Activated CD4-positive, alpha-beta T cell treated with anti-CD3 and anti-CD28 coated beads for 36 hours (primary cell): Measurements from ENCODE around the gene RPS10. TPM values are rescaled to one million over a fixed set of nuclear protein-coding genes. Genes with fewer than 3 reads are reported as not detected.

Source experiments
- ATAC-seq: fragments of 200-7000 bp; cut with Tn5 transposase; one replicate; pipeline ENCODE4 v1.10.0; 2021; ENCODE audit warnings: mild to moderate bottlenecking, moderate library complexity
- CTCF ChIA-PET: fragments of 350-600 bp; sonication (Branson Sonifier 250); formaldehyde crosslinking; loops from one replicate; lab custom pipeline; 2021; ENCODE audit warnings: antibody characterized with exemption; lab: Charles Lee
- POLR2A ChIA-PET: fragments of 350-600 bp; sonication (Branson Sonifier 250); formaldehyde crosslinking; loops from one replicate; lab custom pipeline; 2021; ENCODE audit warnings: antibody characterized with exemption, inconsistent platforms; lab: Charles Lee
- DNase-seq: peaks from one replicate; pipeline ENCODE4 v3.0.0-alpha.2; 2020
- H3K27ac Mint-ChIP-seq: one replicate; pipeline ENCODE4 v1.8.0; 2021; ENCODE audit warnings: mixed read lengths
- H3K27me3 Mint-ChIP-seq: one replicate; pipeline ENCODE4 v1.8.0; 2021; ENCODE audit warnings: mixed read lengths
- H3K36me3 Mint-ChIP-seq: one replicate; pipeline ENCODE4 v1.8.0; 2021; ENCODE audit warnings: low read depth, mixed read lengths
- H3K4me1 Mint-ChIP-seq: one replicate; pipeline ENCODE4 v1.8.0; 2021; ENCODE audit warnings: mixed read lengths
- H3K4me3 Mint-ChIP-seq: one replicate; pipeline ENCODE4 v1.8.0; 2021; ENCODE audit warnings: mild to moderate bottlenecking, moderate library complexity, mixed read lengths
- H3K9me3 Mint-ChIP-seq: one replicate; pipeline ENCODE4 v1.8.0; 2021; ENCODE audit warnings: low read depth, mixed read lengths
- intact Hi-C, 2 experiments: fragments of 100-400 bp; cut with DNase I in 1 of 2; cut with micrococcal nuclease in 1 of 2; formaldehyde crosslinking; loops; one replicate each; pipeline versions ENCODE4 v1.14.2 to v1.15.1; 2022 to 2024; cut with DNase I, micrococcal nuclease
- total RNA-seq, 2 experiments: library from RNA; stranded (reverse); gene quantifications; one replicate each; pipeline ENCODE4 v1.2.3, GENCODE V29; 2021

Gene RPS10
- total RNA-seq: 1,000 to 10,000 TPM; 2,447 to 2,541 TPM

- peak within 1 kb of the TSS; percentile 99 for H3K27ac Mint-ChIP-seq
- H3K9me3 Mint-ChIP-seq: no peaks in the 10 kb centered on the region
- peak within 1 kb of the TSS; percentile 97 for H3K4me3 Mint-ChIP-seq
- ATAC-seq (peak; percentile 95), DNase-seq (peak; percentile 95)
- intact Hi-C loops: loop anchor here (1.0 to 5.0 kb wide), 13 partner anchors 33 to 834 kb away; partner anchors contain the start of genes NUDT3 (in 2 of the 2), SMIM29 (in 2 of the 2), ANKS1A (in 1 of the 2) and HMGA1 (in 1 of the 2)
- H3K27me3 Mint-ChIP-seq: no peaks in the 10 kb centered on the region
- ChIA-PET CTCF (interaction anchor here (0.5 to 1.7 kb wide), 6 partner anchors 11 to 322 kb away, joined by 3 to 9 read pairs (median 3); no protein-coding TSS in a partner anchor), POLR2A (interaction anchor here (0.6 to 2.3 kb wide), 4 partner anchors 9 to 176 kb away, joined by 3 to 18 read pairs (median 4); partner anchors contain the start of gene SMIM29)
- H3K4me1 Mint-ChIP-seq: peaks cover 35% of the 10 kb centered on the region
- peaks cover 44% of the 10 kb centered on the region for H3K36me3 Mint-ChIP-seq
Measured at GRCh38 chr6:34425498-34426410, at the start of gene RPS10. TSS of gene RPS10 (minus strand) at chr6:34426069. CDS start at chr6:34425221, 848 bp downstream.

- POLR2A ChIA-PET: interaction anchor here (0.5 kb wide), 1 partner anchor 21 kb away, joined by 3 read pairs; no protein-coding TSS in a partner anchor
- Mint-ChIP-seq H3K9me3 (no peaks in the 10 kb centered on the region), H3K4me3 (no peak overlapping the region), H3K36me3 (no peaks in the 10 kb centered on the region), H3K27me3 (no peaks in the 10 kb centered on the region), H3K27ac (no peak overlapping the region), H3K4me1 (no peaks in the 10 kb centered on the region)
- CTCF ChIA-PET: interaction anchor here (0.6 to 2.6 kb wide), 4 partner anchors 12 to 394 kb away, joined by 3 to 12 read pairs (median 4); no protein-coding TSS in a partner anchor
- DNase-seq (no peak), ATAC-seq (no peak)
- intact Hi-C loops: no loop called here
Measured at GRCh38 chr6:34475238-34475682, 49.4 kb upstream of the RPS10 start.

GRCh38 chr6:34474754-34475153 lies 48.9 kb upstream of the RPS10 start:
- no peaks in the 10 kb centered on the region for H3K27me3 Mint-ChIP-seq
- H3K27ac Mint-ChIP-seq: no peak overlapping the region
- DNase-seq (no peak), ATAC-seq (no peak)
- H3K36me3 Mint-ChIP-seq: no peaks in the 10 kb centered on the region
- CTCF ChIA-PET: interaction anchor here (0.6 to 2.6 kb wide), 2 partner anchors 14 to 394 kb away, joined by 3 to 12 read pairs; no protein-coding TSS in a partner anchor
- POLR2A ChIA-PET: interaction anchor here (0.5 kb wide), 1 partner anchor 22 kb away, joined by 3 read pairs; no protein-coding TSS in a partner anchor
- intact Hi-C loops: no loop called here
- H3K4me3 Mint-ChIP-seq: no peak overlapping the region
- H3K9me3 Mint-ChIP-seq: no peaks in the 10 kb centered on the region
- H3K4me1 Mint-ChIP-seq: no peaks in the 10 kb centered on the region

- ChIA-PET CTCF (no interaction called here), POLR2A (no interaction called here)
- no peaks in the 10 kb centered on the region for H3K36me3 Mint-ChIP-seq
- no peak for ATAC-seq
- H3K4me3 Mint-ChIP-seq: no peak overlapping the region
- H3K9me3 Mint-ChIP-seq: no peaks in the 10 kb centered on the region
- H3K27me3 Mint-ChIP-seq: no peaks in the 10 kb centered on the region
- H3K4me1 Mint-ChIP-seq: no peaks in the 10 kb centered on the region
- intact Hi-C loops: no loop called here
- no peak for DNase-seq
- H3K27ac Mint-ChIP-seq: no peak overlapping the region
Measured at GRCh38 chr6:34473967-34474366, 48.1 kb upstream of the RPS10 start.

GRCh38 chr6:34472425-34472824 lies 46.6 kb upstream of the RPS10 start:
- no peaks in the 10 kb centered on the region for H3K4me1 Mint-ChIP-seq
- H3K27ac Mint-ChIP-seq: no peak overlapping the region
- H3K36me3 Mint-ChIP-seq: no peaks in the 10 kb centered on the region
- H3K9me3 Mint-ChIP-seq: no peaks in the 10 kb centered on the region
- ATAC-seq (no peak), DNase-seq (no peak)
- intact Hi-C loops: no loop called here
- POLR2A ChIA-PET: no interaction called here
- no peaks in the 10 kb centered on the region for H3K27me3 Mint-ChIP-seq
- no peak overlapping the region for H3K4me3 Mint-ChIP-seq
- CTCF ChIA-PET: interaction anchor here (1.5 kb wide), 1 partner anchor 12 kb away, joined by 5 read pairs; no protein-coding TSS in a partner anchor

- ATAC-seq (no peak), DNase-seq (no peak)
- ChIA-PET POLR2A (no interaction called here), CTCF (interaction anchor here (1.4 kb wide), 1 partner anchor 139 kb away, joined by 3 read pairs; no protein-coding TSS in a partner anchor)
- no peaks in the 10 kb centered on the region for H3K36me3 Mint-ChIP-seq
- no peak overlapping the region for H3K27ac Mint-ChIP-seq
- no peak overlapping the region for H3K4me3 Mint-ChIP-seq
- peaks cover 4% of the 10 kb centered on the region for H3K4me1 Mint-ChIP-seq
- intact Hi-C loops: no loop called here
- H3K9me3 Mint-ChIP-seq: no peaks in the 10 kb centered on the region
- H3K27me3 Mint-ChIP-seq: peaks cover 13% of the 10 kb centered on the region
Measured at GRCh38 chr6:34469499-34469898, 43.6 kb upstream of the RPS10 start.

GRCh38 chr6:34468378-34468892 lies 42.6 kb upstream of the RPS10 start:
- H3K27ac Mint-ChIP-seq: no peak overlapping the region
- H3K4me3 Mint-ChIP-seq: no peak overlapping the region
- DNase-seq: no peak
- no peaks in the 10 kb centered on the region for H3K9me3 Mint-ChIP-seq
- H3K4me1 Mint-ChIP-seq: peaks cover 4% of the 10 kb centered on the region
- H3K36me3 Mint-ChIP-seq: no peaks in the 10 kb centered on the region
- ChIA-PET POLR2A (no interaction called here), CTCF (interaction anchor here (0.5 to 1.1 kb wide), 3 partner anchors 14 to 54 kb away, joined by 3 to 4 read pairs (median 3); no protein-coding TSS in a partner anchor)
- no peak for ATAC-seq
- H3K27me3 Mint-ChIP-seq: peaks cover 13% of the 10 kb centered on the region
- intact Hi-C loops: no loop called here

- intact Hi-C loops: no loop called here
- Mint-ChIP-seq H3K27ac (no peak overlapping the region), H3K4me3 (no peak overlapping the region), H3K4me1 (peaks cover 4% of the 10 kb centered on the region), H3K9me3 (no peaks in the 10 kb centered on the region), H3K27me3 (peaks cover 15% of the 10 kb centered on the region), H3K36me3 (no peaks in the 10 kb centered on the region)
- ATAC-seq: no peak
- DNase-seq: no peak
- POLR2A ChIA-PET: no interaction called here
- CTCF ChIA-PET: interaction anchor here (0.5 to 1.2 kb wide), 3 partner anchors 94 to 543 kb away, joined by 3 to 4 read pairs (median 3); no protein-coding TSS in a partner anchor
Measured at GRCh38 chr6:34466242-34467185, 40.6 kb upstream of the RPS10 start.

GRCh38 chr6:34465531-34466241 lies 39.8 kb upstream of the RPS10 start, which contains the start of gene PACSIN1:
TSS of gene PACSIN1 (plus strand) at chr6:34466076. CDS start at chr6:34526306, 60,230 bp downstream.
- intact Hi-C loops: no loop called here
- Mint-ChIP-seq H3K4me1 (peaks cover 4% of the 10 kb centered on the region), H3K27ac (no peak within 1 kb of the TSS), H3K27me3 (peaks cover 15% of the 10 kb centered on the region), H3K4me3 (peak within 1 kb of the TSS; percentile 53), H3K9me3 (no peaks in the 10 kb centered on the region), H3K36me3 (no peaks in the 10 kb centered on the region)
- ChIA-PET POLR2A (no interaction called here), CTCF (interaction anchor here (0.6 kb wide), 1 partner anchor 229 kb away, joined by 3 read pairs; the partner anchor contains the start of gene HMGA1)
- peak; percentile 83 for ATAC-seq
- peak; percentile 37 for DNase-seq

- H3K27me3 Mint-ChIP-seq: peaks cover 15% of the 10 kb centered on the region
- CTCF ChIA-PET: interaction anchor here (5.8 kb wide), 1 partner anchor 147 kb away, joined by 106 read pairs; no protein-coding TSS in a partner anchor
- POLR2A ChIA-PET: no interaction called here
- DNase-seq: no peak
- ATAC-seq: no peak
- intact Hi-C loops: loop anchor here in 1 of 2 experiments (5.0 kb wide), 1 partner anchor 678 kb away; the partner anchor contains the start of gene TCP11
- H3K4me1 Mint-ChIP-seq: peaks cover 4% of the 10 kb centered on the region
- no peaks in the 10 kb centered on the region for H3K36me3 Mint-ChIP-seq
- no peaks in the 10 kb centered on the region for H3K9me3 Mint-ChIP-seq
- no peak overlapping the region for H3K27ac Mint-ChIP-seq
- H3K4me3 Mint-ChIP-seq: no peak overlapping the region
Measured at GRCh38 chr6:34463849-34464248, 38.0 kb upstream of the RPS10 start.
